Measurements from ENCODE around the gene KNTC1.

GRCh38 chr12:122610207-122610606, 83.2 kb downstream of the KNTC1 start:
- TF ChIP-seq CTCF (conservative IDR thresholded peaks at IDR 0.05) (no peak), EZH2 (IDR thresholded peaks at IDR 0.05; ENCODE audit: low read depth) (no peak)
